Measurements from ENCODE around the gene RFX2. TPM values are rescaled to one million over a fixed set of nuclear protein-coding genes. Genes with fewer than 3 reads are reported as not detected.
A peak's percentile ranks its signal among the peaks of the same experiment; 100 is the strongest.

Gene RFX2
- total and polyA plus RNA-seq, 12 donors = 2.3 to 10.4 (median 4.6) TPM

GRCh38 chr19:5960005-5961001, 150.0 kb downstream of the RFX2 start:
- WGBS, 4 donors = 46 to 55% (median 51%) methylated on average over 15 to 18 of the region's 18 CpGs
- Histone ChIP-seq H3K27me3 (no peaks in the 10 kb centered on the region), H3K36me3 (replicated peaks in 1 of 2) (no peaks in the 10 kb centered on the region), H3K27ac (peak overlapping the region; percentile 36 to 94 (median 82)), H3K9me3 (replicated peaks in 1 of 3) (no peaks in the 10 kb centered on the region), H3K4me1 (replicated peaks in 1 of 2) (peaks cover 51 to 87% of the 10 kb centered on the region in 2 donors), H3K4me3 (no peak overlapping the region)
- TF ChIP-seq CTCF (IDR thresholded peaks at IDR 0.05) (no peak), POLR2A (IDR thresholded peaks at IDR 0.05) (peak in 1 of 2 donors; percentile 54)
- peak; percentile 88 to 97 (median 94) for DNase-seq
- intact Hi-C loops (cut with DNase I) = no loop called here

GRCh38 chr19:5959260-5960004, 150.9 kb downstream of the RFX2 start:
- peak overlapping the region; percentile 36 to 94 (median 82) for H3K27ac ChIP-seq
- H3K27me3 ChIP-seq = no peaks in the 10 kb centered on the region
- TF ChIP-seq CTCF (IDR thresholded peaks at IDR 0.05) (no peak), POLR2A (IDR thresholded peaks at IDR 0.05) (no peak)
- no peaks in the 10 kb centered on the region for H3K36me3 ChIP-seq (replicated peaks in 1 of 2)
- DNase-seq = no peak
- H3K4me3 ChIP-seq = no peak overlapping the region
- 39 to 52% (median 44%) methylated on average over 10 to 14 of the region's 14 CpGs for WGBS, 4 donors
- peaks cover 59 to 92% of the 10 kb centered on the region in 2 donors for H3K4me1 ChIP-seq (replicated peaks in 1 of 2)
- intact Hi-C loops (cut with DNase I) = loop anchor here in 1 of 2 donors (5.0 kb wide), 1 partner anchor 42 kb away; no protein-coding TSS in a partner anchor
- H3K9me3 ChIP-seq (replicated peaks in 1 of 3) = no peaks in the 10 kb centered on the region

DNA sequence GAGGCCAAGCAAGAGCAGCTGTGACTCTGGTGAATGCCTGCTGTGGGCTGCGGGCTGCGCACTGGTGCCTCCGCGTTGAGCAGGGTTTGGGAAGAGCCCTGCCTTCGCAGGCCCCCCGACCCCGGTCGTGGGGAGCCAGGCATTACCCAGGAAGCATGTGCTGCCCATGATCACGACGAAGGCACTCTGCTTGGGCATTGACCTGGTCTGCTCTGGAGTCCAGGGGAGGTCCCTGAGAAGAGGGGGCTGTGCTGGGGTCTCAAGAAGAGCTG, 151.5 kb downstream of the RFX2 start:
- Histone ChIP-seq H3K27ac (peak overlapping the region in 2 of 5 donors; percentile 93 to 94), H3K27me3 (no peaks in the 10 kb centered on the region), H3K4me3 (no peak overlapping the region), H3K9me3 (replicated peaks in 1 of 3) (no peaks in the 10 kb centered on the region), H3K4me1 (replicated peaks in 1 of 2) (peaks cover 65 to 95% of the 10 kb centered on the region in 2 donors), H3K36me3 (replicated peaks in 1 of 2) (no peaks in the 10 kb centered on the region)
- DNase-seq = no peak
- WGBS, 4 donors = 76 to 91% (median 88%) methylated on average over 9 to 10 of the region's 10 CpGs
- TF ChIP-seq POLR2A (IDR thresholded peaks at IDR 0.05) (no peak), CTCF (IDR thresholded peaks at IDR 0.05) (no peak)
- intact Hi-C loops (cut with DNase I) = loop anchor here in 1 of 2 donors (5.0 kb wide), 1 partner anchor 41 kb away; no protein-coding TSS in a partner anchor
